Measurements from ENCODE around the gene TNS1. TPM values are rescaled to one million over a fixed set of nuclear protein-coding genes. Genes with fewer than 3 reads are reported as not detected.

Gene TNS1
- total RNA-seq, 1 experiment from 2014 or later: 0.49 TPM

DNA sequence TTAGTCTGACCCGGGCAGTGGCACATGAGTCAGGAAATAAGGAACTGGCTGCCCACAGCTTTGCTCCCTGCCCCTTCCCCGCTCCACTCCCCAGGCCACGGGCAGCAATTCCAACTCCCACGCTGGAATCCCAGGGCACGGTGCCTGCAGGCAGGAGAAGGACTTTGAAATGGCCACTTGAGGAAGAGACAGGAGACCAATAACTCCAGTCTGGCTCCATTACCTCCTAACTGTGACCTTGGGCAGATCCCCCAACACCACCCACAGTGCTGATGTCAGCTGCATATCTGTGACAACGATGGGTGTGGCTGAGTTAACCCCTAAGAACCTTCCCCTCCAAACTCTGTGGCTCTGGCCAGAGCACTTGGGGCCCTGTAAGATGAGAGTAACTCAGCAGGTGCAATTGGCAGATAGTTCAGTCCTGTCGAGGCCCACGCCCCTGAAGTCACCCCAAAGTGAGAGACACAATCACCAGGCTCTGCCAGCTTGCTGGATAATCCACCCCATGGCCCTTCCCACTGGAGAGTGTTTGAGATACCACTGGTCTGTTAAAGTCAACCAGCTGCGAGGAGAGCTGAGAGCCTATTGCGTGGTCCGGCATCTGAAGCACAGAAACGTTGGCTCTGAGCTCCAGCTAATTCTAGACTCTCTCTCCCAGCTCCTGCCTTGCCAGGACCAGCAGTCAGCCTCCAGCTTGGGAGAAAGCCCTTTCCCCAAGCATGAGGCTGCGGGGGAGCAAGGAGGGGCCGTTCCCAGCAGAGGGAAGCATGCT, 175.2 kb downstream of the TNS1 start:
- no peaks in the 10 kb centered on the region; the same call in 1 of the 2 replicates for H3K27me3 ChIP-seq (ENCODE audit: control insufficient read depth, insufficient read depth, low read length)
- TF ChIP-seq POLR2AphosphoS5 (IDR thresholded peaks at IDR 0.05; ENCODE audit: low read depth, low read length) (no peak), TCF7L2 (IDR thresholded peaks at IDR 0.05; ENCODE audit: low read depth, low read length) (no peak), SIN3A (IDR thresholded peaks at IDR 0.05; ENCODE audit: borderline replicate concordance, insufficient read depth, low read depth, low read length) (no peak)
- TF ChIP-seq, protein P1, sequence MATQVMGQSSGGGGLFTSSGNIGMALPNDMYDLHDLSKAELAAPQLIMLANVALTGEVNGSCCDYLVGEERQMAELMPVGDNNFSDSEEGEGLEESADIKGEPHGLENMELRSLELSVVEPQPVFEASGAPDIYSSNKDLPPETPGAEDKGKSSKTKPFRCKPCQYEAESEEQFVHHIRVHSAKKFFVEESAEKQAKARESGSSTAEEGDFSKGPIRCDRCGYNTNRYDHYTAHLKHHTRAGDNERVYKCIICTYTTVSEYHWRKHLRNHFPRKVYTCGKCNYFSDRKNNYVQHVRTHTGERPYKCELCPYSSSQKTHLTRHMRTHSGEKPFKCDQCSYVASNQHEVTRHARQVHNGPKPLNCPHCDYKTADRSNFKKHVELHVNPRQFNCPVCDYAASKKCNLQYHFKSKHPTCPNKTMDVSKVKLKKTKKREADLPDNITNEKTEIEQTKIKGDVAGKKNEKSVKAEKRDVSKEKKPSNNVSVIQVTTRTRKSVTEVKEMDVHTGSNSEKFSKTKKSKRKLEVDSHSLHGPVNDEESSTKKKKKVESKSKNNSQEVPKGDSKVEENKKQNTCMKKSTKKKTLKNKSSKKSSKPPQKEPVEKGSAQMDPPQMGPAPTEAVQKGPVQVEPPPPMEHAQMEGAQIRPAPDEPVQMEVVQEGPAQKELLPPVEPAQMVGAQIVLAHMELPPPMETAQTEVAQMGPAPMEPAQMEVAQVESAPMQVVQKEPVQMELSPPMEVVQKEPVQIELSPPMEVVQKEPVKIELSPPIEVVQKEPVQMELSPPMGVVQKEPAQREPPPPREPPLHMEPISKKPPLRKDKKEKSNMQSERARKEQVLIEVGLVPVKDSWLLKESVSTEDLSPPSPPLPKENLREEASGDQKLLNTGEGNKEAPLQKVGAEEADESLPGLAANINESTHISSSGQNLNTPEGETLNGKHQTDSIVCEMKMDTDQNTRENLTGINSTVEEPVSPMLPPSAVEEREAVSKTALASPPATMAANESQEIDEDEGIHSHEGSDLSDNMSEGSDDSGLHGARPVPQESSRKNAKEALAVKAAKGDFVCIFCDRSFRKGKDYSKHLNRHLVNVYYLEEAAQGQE (IDR thresholded peaks at IDR 0.05; ENCODE audit: insufficient read depth in 1 of 2, low read depth in 2 of 2, low read length in 1 of 2): no peak
- TF ChIP-seq, protein P2, sequence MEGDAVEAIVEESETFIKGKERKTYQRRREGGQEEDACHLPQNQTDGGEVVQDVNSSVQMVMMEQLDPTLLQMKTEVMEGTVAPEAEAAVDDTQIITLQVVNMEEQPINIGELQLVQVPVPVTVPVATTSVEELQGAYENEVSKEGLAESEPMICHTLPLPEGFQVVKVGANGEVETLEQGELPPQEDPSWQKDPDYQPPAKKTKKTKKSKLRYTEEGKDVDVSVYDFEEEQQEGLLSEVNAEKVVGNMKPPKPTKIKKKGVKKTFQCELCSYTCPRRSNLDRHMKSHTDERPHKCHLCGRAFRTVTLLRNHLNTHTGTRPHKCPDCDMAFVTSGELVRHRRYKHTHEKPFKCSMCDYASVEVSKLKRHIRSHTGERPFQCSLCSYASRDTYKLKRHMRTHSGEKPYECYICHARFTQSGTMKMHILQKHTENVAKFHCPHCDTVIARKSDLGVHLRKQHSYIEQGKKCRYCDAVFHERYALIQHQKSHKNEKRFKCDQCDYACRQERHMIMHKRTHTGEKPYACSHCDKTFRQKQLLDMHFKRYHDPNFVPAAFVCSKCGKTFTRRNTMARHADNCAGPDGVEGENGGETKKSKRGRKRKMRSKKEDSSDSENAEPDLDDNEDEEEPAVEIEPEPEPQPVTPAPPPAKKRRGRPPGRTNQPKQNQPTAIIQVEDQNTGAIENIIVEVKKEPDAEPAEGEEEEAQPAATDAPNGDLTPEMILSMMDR (IDR thresholded peaks at IDR 0.05): no peak
- intact Hi-C loops (cut with micrococcal nuclease; ENCODE audit: unreplicated experiment): no loop called here
- ChIA-PET POLR2A (no interaction called here), CTCF (no interaction called here)
- no peaks in the 10 kb centered on the region for H3K4me1 ChIP-seq (ENCODE audit: control insufficient read depth, insufficient read depth, low read length)
- DNase-seq (ENCODE audit: low read depth, low spot score): no peak
- no TSS peak for BruUV-seq (replicated peaks)
- no peak overlapping the region for H3K27ac ChIP-seq (ENCODE audit: low read length)
- no peak overlapping the region for H3K4me3 ChIP-seq (ENCODE audit: low read depth in 2 of 2, low read length in 2 of 2)
- H3K9me3 ChIP-seq (ENCODE audit: control insufficient read depth, insufficient read depth, low read depth, low read length): no peaks in the 10 kb centered on the region
- in situ Hi-C loops (cut with HindIII; ENCODE audit: low pct_unique_long_range_greater_than_20kb, low sequenced_read_pairs): no loop called here
- ATAC-seq: no peak
- no peaks in the 10 kb centered on the region for H3K36me3 ChIP-seq (ENCODE audit: control insufficient read depth, insufficient read depth, low read length)

DNA sequence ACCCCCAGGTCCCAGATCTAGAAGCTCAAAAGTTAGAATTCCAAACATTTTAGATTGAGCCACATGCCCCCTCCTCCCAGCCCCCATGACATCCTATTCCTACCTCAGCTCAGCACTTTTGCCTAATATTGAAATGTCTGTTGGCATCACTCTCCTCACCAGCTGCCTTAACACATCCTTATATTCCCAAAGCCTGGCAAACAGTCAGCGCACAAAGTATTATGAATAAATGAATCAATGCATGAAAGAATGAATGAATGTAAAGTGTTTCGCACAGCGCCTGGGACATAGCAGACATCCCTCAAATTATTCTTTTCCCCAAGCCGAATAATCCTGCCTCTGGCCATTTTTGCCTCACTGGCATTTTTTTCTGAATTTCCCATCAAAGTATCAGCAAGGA, 175.8 kb downstream of the TNS1 start:
- Histone ChIP-seq H3K27me3 (ENCODE audit: control insufficient read depth, insufficient read depth, low read length) (no peaks in the 10 kb centered on the region; the same call in 1 of the 2 replicates), H3K4me3 (ENCODE audit: low read depth in 2 of 2, low read length in 2 of 2) (no peak overlapping the region), H3K27ac (ENCODE audit: low read length) (no peak overlapping the region), H3K36me3 (ENCODE audit: control insufficient read depth, insufficient read depth, low read length) (no peaks in the 10 kb centered on the region), H3K9me3 (ENCODE audit: control insufficient read depth, insufficient read depth, low read depth, low read length) (no peaks in the 10 kb centered on the region), H3K4me1 (ENCODE audit: control insufficient read depth, insufficient read depth, low read length) (no peaks in the 10 kb centered on the region)
- no peak for ATAC-seq
- POLR2A ChIA-PET: no interaction called here
- TF ChIP-seq, protein P2 (IDR thresholded peaks at IDR 0.05): no peak
- no peak for TF ChIP-seq TCF7L2 (IDR thresholded peaks at IDR 0.05; ENCODE audit: low read depth, low read length)
- no peak for DNase-seq (ENCODE audit: low read depth, low spot score)
- in situ Hi-C loops (cut with HindIII; ENCODE audit: low pct_unique_long_range_greater_than_20kb, low sequenced_read_pairs): no loop called here
- no TSS peak for BruUV-seq (replicated peaks)
- CTCF ChIA-PET: no interaction called here
- intact Hi-C loops (cut with micrococcal nuclease; ENCODE audit: unreplicated experiment): no loop called here

Measured in Panc1 (cell line).